Neutrophil (primary cell): ENCODE results near the gene DMRT3.

ENCODE experiments used
- H3K27ac ChIP-seq: fragments of 200-600 bp; sonication (generic); 2 replicates; pipeline ENCODE4 v1.5.1; 2016; ENCODE audit warnings: mild to moderate bottlenecking, moderate library complexity
- H3K27me3 ChIP-seq: fragments of 200-600 bp; sonication (generic); 2 replicates; pipeline ENCODE4 v1.6.0; 2016; ENCODE audit warnings: mild to moderate bottlenecking
- H3K36me3 ChIP-seq: fragments of 200-600 bp; sonication (generic); 2 replicates; pipeline ENCODE4 v1.5.1; 2017
- H3K4me1 ChIP-seq, 2 experiments: fragments of 200-600 bp in 1 of 2; sonication (generic) in 1 of 2; 1 replicate in 1 of 2; 2 replicates in 1 of 2; pipeline versions ENCODE4 v1.5.1 to v1.6.1; 2013 to 2016; ENCODE audit warnings: low read depth in 1 of 2, low read length in 1 of 2, mild to moderate bottlenecking in 1 of 2, moderate library complexity in 1 of 2; ENCODE audit not compliant: control insufficient read depth in 1 of 2, insufficient read depth in 1 of 2
- H3K4me3 ChIP-seq, 2 experiments: fragments of 200-600 bp in 1 of 2; sonication (generic) in 1 of 2; 1 replicate in 1 of 2; 2 replicates in 1 of 2; pipeline ENCODE4 v1.5.1; 2013 to 2016; ENCODE audit warnings: low read depth in 1 of 2, low read length in 1 of 2, mild to moderate bottlenecking in 1 of 2, moderate library complexity in 1 of 2
- H3K9me3 ChIP-seq: fragments of 200-600 bp; sonication (generic); 2 replicates; pipeline ENCODE4 v1.5.1; 2016
- TF ChIP-seq, protein P1 (sequence below): fragments of 200-600 bp; sonication (generic); IDR thresholded peaks from 2 replicates; pipeline ENCODE4 v1.5.1; 2016; ENCODE audit warnings: antibody characterized with exemption

Gene DMRT3

GRCh38 chr9:972501-973294 is 3.8 kb upstream of the DMRT3 start:
- no peaks in the 10 kb centered on the region for H3K36me3 ChIP-seq
- H3K4me3 ChIP-seq = peak overlapping the region; percentile 12 to 43
- peaks cover 7 to 27% of the 10 kb centered on the region in 2 experiments for H3K4me1 ChIP-seq
- peaks cover 100% of the 10 kb centered on the region for H3K27me3 ChIP-seq
- H3K27ac ChIP-seq = no peak overlapping the region
- H3K9me3 ChIP-seq = peaks cover 4% of the 10 kb centered on the region
- TF ChIP-seq, protein P1, sequence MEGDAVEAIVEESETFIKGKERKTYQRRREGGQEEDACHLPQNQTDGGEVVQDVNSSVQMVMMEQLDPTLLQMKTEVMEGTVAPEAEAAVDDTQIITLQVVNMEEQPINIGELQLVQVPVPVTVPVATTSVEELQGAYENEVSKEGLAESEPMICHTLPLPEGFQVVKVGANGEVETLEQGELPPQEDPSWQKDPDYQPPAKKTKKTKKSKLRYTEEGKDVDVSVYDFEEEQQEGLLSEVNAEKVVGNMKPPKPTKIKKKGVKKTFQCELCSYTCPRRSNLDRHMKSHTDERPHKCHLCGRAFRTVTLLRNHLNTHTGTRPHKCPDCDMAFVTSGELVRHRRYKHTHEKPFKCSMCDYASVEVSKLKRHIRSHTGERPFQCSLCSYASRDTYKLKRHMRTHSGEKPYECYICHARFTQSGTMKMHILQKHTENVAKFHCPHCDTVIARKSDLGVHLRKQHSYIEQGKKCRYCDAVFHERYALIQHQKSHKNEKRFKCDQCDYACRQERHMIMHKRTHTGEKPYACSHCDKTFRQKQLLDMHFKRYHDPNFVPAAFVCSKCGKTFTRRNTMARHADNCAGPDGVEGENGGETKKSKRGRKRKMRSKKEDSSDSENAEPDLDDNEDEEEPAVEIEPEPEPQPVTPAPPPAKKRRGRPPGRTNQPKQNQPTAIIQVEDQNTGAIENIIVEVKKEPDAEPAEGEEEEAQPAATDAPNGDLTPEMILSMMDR = no peak

DNA sequence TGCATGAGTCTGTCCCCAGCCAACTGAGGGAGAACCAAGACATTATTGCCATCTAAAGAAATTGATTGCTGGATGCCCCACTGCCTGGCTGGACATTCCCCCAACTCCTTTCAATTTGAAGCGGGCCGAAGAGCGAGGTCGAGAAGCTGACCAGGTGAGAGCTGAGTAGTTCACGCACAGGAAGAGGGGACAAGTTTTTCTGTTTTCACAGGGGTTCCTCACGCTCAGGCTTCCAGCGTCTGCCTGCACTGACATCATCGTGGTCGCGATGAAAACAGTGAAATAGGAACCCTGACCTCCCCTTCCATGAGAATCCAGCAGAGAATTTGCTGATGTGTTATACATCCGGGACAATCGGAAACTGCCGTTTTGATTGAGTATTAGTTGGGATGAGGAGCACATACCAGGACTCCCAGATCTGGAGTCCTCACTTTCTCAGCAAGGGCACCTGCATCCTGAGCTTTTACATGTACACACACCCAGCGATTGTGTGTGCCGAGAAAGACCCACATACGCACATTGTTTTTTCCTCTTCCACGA is 3.1 kb upstream of the DMRT3 start:
- TF ChIP-seq, protein P1 = no peak
- peaks cover 7 to 27% of the 10 kb centered on the region in 2 experiments for H3K4me1 ChIP-seq
- H3K27me3 ChIP-seq = peaks cover 100% of the 10 kb centered on the region
- no peaks in the 10 kb centered on the region for H3K36me3 ChIP-seq
- H3K4me3 ChIP-seq = no peak overlapping the region
- H3K27ac ChIP-seq = no peak overlapping the region
- H3K9me3 ChIP-seq = no peaks in the 10 kb centered on the region

DNA sequence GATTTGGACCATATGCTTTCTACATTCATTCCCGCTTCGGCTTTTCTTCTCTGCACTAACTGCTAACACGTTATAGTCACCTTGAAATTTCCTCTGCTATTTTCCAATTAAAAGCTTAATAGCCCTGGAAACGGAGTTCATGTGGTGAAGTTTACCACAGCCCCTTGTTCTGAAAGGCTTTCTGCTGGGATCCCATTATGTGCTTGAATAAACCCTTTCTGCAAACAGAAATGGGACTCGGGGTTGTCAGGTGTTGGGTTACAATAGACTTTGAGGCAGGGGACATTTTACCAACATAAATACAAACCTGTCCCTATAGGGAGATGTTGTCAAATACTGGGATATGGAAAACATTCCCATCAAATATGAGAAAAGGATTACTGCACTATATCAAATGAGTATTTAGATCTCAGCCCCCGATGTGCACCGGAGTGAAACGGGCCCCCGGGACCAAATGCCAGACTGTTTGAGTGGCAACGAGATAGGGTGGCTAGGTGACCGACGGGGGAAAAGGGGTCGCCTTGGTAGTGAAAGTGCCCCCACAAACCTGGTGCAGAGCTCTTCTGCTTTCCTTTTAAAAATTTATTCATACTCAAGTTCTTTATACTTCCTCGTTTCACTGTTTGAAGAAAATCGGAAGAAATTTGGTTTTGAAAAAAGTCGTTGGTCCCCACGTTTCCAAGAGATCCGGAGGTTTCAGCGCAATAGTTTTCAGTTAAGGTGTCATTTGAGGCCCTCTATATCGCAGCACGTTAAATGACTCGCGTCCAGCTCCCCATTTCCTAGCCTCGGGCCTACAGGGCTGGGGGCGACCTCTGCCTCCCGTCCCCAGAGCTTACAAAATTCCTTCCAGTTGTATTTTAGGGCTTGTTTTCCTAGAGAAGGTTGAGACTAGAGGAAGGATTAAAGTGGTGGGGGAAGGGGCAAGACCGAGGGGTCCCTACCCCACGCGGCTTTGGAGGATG is 2.1 kb upstream of the DMRT3 start:
- Histone ChIP-seq H3K27ac (no peak overlapping the region), H3K36me3 (no peaks in the 10 kb centered on the region), H3K9me3 (no peaks in the 10 kb centered on the region), H3K4me1 (peaks cover 7 to 27% of the 10 kb centered on the region in 2 experiments), H3K27me3 (peaks cover 100% of the 10 kb centered on the region), H3K4me3 (no peak overlapping the region)
- TF ChIP-seq, protein P1 = no peak

DNA sequence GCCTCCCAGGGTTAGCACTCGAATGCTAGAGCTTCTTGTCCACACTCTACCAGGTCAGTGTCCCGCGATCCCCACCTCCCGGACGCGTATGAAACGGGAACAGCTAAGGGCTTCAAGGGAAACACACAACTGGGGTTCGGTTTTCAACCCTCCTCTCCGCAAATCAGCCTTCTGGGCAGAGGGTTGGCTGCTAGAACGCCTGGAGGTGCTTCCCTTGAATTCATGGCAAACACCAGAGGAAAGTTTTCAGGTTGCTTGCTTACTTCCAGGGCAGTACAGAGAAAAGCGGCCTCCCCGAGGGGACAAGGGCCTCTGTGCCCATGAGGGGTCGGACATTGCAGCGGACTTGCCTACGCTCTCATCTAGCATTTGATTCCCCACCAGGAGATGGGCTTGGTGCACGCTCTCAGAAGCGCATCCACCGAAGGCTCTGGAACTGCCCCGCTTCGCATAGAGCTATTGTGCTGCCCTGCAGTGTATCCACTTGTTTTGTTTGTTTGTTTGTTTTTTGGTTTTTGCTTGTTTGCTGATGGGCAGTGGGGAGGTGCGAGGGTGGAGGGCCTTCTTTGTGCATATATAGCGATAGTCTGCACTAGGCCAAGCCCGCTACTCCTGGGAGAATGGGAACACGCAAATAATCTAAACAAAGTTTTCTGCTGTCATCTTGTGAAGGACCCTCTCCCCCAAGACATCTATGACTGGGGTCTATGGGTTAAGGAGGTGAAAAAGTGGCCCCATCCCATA is 1.3 kb upstream of the DMRT3 start:
- Histone ChIP-seq H3K4me1 (peaks cover 7 to 27% of the 10 kb centered on the region in 2 experiments), H3K27ac (no peak overlapping the region), H3K4me3 (no peak overlapping the region), H3K27me3 (peaks cover 100% of the 10 kb centered on the region), H3K36me3 (no peaks in the 10 kb centered on the region), H3K9me3 (no peaks in the 10 kb centered on the region)
- TF ChIP-seq, protein P1 = no peak

- no peaks in the 10 kb centered on the region for H3K36me3 ChIP-seq
- H3K27ac ChIP-seq = no peak overlapping the region
- no peaks in the 10 kb centered on the region for H3K9me3 ChIP-seq
- H3K27me3 ChIP-seq = peaks cover 100% of the 10 kb centered on the region
- H3K4me3 ChIP-seq = no peak overlapping the region
- peaks cover 7 to 27% of the 10 kb centered on the region in 2 experiments for H3K4me1 ChIP-seq
- TF ChIP-seq, protein P1 = no peak
Measured at GRCh38 chr9:975740-976257, 656 bp upstream of the DMRT3 start.
